Frontal cortex (tissue), 4 donors: ENCODE measurements around the gene KDM2B. TPM values are rescaled to one million over a fixed set of nuclear protein-coding genes. Genes with fewer than 3 reads are reported as not detected.
"Not testable (repeated sequence)": the region's sequence is repeated elsewhere in the genome, so short reads cannot be mapped to it uniquely, and the experiment has no call there.

Experiments
- DNase-seq, 2 donors: peaks; one replicate each; pipeline ENCODE4 v3.0.0; 2012; ENCODE audit warnings: low spot score in 2 of 2
- FAIRE-seq: peaks from 2 replicates; lab custom pipeline; 2012; peaks lifted over from hg19 to GRCh38; lab: Jason Lieb, UNC
- total RNA-seq: library from RNA; depleted of rRNA; stranded (reverse); fragments of >200 nt; gene quantifications from one replicate; pipeline ENCODE4 v1.2.3, GENCODE V29; 2014
- donor health status: control.
- donor health status: control.
- donor health status: control.

KDM2B gene
- total RNA-seq, 1 donor from 2014 or later: 99.5 TPM

- no peak for FAIRE-seq
- no peak for DNase-seq
These were observed 68.3 kb downstream of the KDM2B start for GRCh38 chr12:121512561-121512960.

- DNase-seq (no peak), FAIRE-seq (no peak)
These were observed 68.9 kb downstream of the KDM2B start for GRCh38 chr12:121511916-121512315.

GRCh38 chr12:121509339-121509738 is 71.5 kb downstream of the KDM2B start:
- FAIRE-seq (no peak), DNase-seq (no peak)

GRCh38 chr12:121508533-121508932 is 72.3 kb downstream of the KDM2B start:
- no peak for DNase-seq
- FAIRE-seq: no peak

- FAIRE-seq (no peak), DNase-seq (no peak)
These were observed 72.8 kb downstream of the KDM2B start for GRCh38 chr12:121507984-121508383.

- FAIRE-seq (no peak), DNase-seq (peak in 1 of 2 donors; percentile 49)
These were observed 73.6 kb downstream of the KDM2B start for GRCh38 chr12:121507245-121507644.

GRCh38 chr12:121505513-121505912 is 75.3 kb downstream of the KDM2B start:
- DNase-seq (no peak), FAIRE-seq (no peak)

- DNase-seq (no peak), FAIRE-seq (no peak)
These were observed 76.3 kb downstream of the KDM2B start for GRCh38 chr12:121504505-121504904.

- no peak for FAIRE-seq
These were observed 77.4 kb downstream of the KDM2B start for GRCh38 chr12:121503395-121503794.

GRCh38 chr12:121501946-121502345 is 78.9 kb downstream of the KDM2B start:
- FAIRE-seq: no peak
- DNase-seq: no peak

More at GRCh38 chr12:121503395-121503794, 77.4 kb downstream of the KDM2B start:
- DNase-seq: no peak

GRCh38 chr12:121499929-121500793 is 80.7 kb downstream of the KDM2B start:
- FAIRE-seq: peak; percentile 69

GRCh38 chr12:121495746-121496145 is 85.1 kb downstream of the KDM2B start:
- FAIRE-seq: no peak
- no peak for DNase-seq

More at GRCh38 chr12:121499929-121500793, 80.7 kb downstream of the KDM2B start:
- peak; percentile 70 to 85 for DNase-seq

- FAIRE-seq: no peak
- DNase-seq: no peak
These were observed 86.6 kb downstream of the KDM2B start for GRCh38 chr12:121494093-121494787.

- FAIRE-seq: no peak
These were observed 90.2 kb downstream of the KDM2B start for GRCh38 chr12:121490401-121491281.

GRCh38 chr12:121489874-121490273 is 90.9 kb downstream of the KDM2B start:
- DNase-seq (no peak), FAIRE-seq (no peak)

More at GRCh38 chr12:121490401-121491281, 90.2 kb downstream of the KDM2B start:
- no peak for DNase-seq

- FAIRE-seq (no peak), DNase-seq (no peak)
These were observed 95.9 kb downstream of the KDM2B start for GRCh38 chr12:121484967-121485366.

- not testable (repeated sequence) for DNase-seq, FAIRE-seq
These were observed 96.3 kb downstream of the KDM2B start for GRCh38 chr12:121484564-121484963.

GRCh38 chr12:121483949-121484348 is 96.9 kb downstream of the KDM2B start:
- FAIRE-seq: no peak

GRCh38 chr12:121476477-121476876 is 104.3 kb downstream of the KDM2B start:
- FAIRE-seq (no peak), DNase-seq (no peak)

More at GRCh38 chr12:121483949-121484348, 96.9 kb downstream of the KDM2B start:
- no peak for DNase-seq

GRCh38 chr12:121475279-121475678 is 105.5 kb downstream of the KDM2B start:
- DNase-seq (no peak), FAIRE-seq (no peak)
